Kidney (tissue), 14 donors: ENCODE data around the gene CAMKMT. TPM values are rescaled to one million over a fixed set of nuclear protein-coding genes. Genes with fewer than 3 reads are reported as not detected.
A peak's percentile ranks its signal among the peaks of the same experiment; 100 is the strongest.

Experiments
- DNase-seq, 5 donors: peaks; one replicate each; pipeline ENCODE4 v3.0.0-alpha.2; 2013 to 2020
- FAIRE-seq: peaks from 2 replicates; lab custom pipeline; 2012; peaks lifted over from hg19 to GRCh38; lab: Jason Lieb, UNC
- H3K27ac ChIP-seq, 2 donors: one replicate each; pipeline ENCODE4 v1.7.0; 2013; ENCODE audit warnings: low read depth in 2 of 2, low read length in 2 of 2, inconsistent platforms in 1 of 2
- H3K27me3 ChIP-seq: one replicate; pipeline ENCODE4 v1.7.1; 2013; ENCODE audit warnings: low read length, inconsistent platforms; ENCODE audit not compliant: control insufficient read depth, insufficient read depth
- H3K36me3 ChIP-seq, 3 donors: one replicate each; pipeline versions ENCODE4 v1.7.0 to v1.7.1; 2013; ENCODE audit warnings: low read length in 3 of 3, control low read depth in 1 of 3, inconsistent platforms in 1 of 3; ENCODE audit not compliant: insufficient read depth in 3 of 3, control insufficient read depth in 2 of 3
- H3K4me1 ChIP-seq, 3 donors: one replicate each; pipeline versions ENCODE4 v1.7.0 to v1.7.1; 2013; ENCODE audit warnings: low read length in 3 of 3, inconsistent platforms in 1 of 3, low read depth in 1 of 3; ENCODE audit not compliant: control insufficient read depth in 2 of 3, insufficient read depth in 2 of 3
- H3K4me3 ChIP-seq, 3 donors: one replicate each; pipeline versions ENCODE4 v1.7.0 to v1.8.1; 2013; ENCODE audit warnings: low read length in 3 of 3, control low read depth in 1 of 3, inconsistent platforms in 1 of 3
- H3K9ac ChIP-seq, 3 donors: one replicate each; pipeline versions ENCODE4 v1.7.0 to v1.7.1; 2013; ENCODE audit warnings: low read length in 3 of 3, control low read depth in 1 of 3, inconsistent platforms in 1 of 3
- H3K9me3 ChIP-seq, 3 donors: one replicate each; pipeline versions ENCODE4 v1.7.0 to v1.7.1; 2013; ENCODE audit warnings: low read length in 3 of 3, control low read depth in 1 of 3, inconsistent platforms in 1 of 3; ENCODE audit not compliant: control insufficient read depth in 2 of 3, insufficient read depth in 1 of 3
- CTCF ChIP-seq: IDR thresholded peaks from 3 replicates; pipeline ENCODE4 v1.5.1; 2012; ENCODE audit warnings: mild to moderate bottlenecking, moderate library complexity, borderline replicate concordance; ENCODE audit not compliant: insufficient read depth; ENCODE audit errors: extremely low read depth
- intact Hi-C: fragments of 100-400 bp; cut with DNase I; formaldehyde crosslinking; loops from one replicate; pipeline ENCODE4 v1.11.1; 2022
- polyA plus RNA-seq: library from polyadenylated mRNA; stranded (reverse); fragments of 350-450 nt; fragmentation: Illumina TruSeq; extraction: RNeasy Lipid Tissue Mini Kit (QIAGEN cat#74804); gene quantifications from one replicate; pipeline ENCODE4 v1.2.3, GENCODE V29; 2014; ENCODE audit warnings: low read depth, low replicate concordance; ENCODE audit not compliant: insufficient read depth
- total RNA-seq: library from RNA; stranded (reverse); fragmentation: NEBNext Ultra II Directional; extraction: Animal tissue kit (Norgen Biotek cat#: 25700); gene quantifications from one replicate; pipeline ENCODE4 v1.2.1, GENCODE V29; 2021
- donor health status: control.
- donor health status: control.
- donor health status: control.
- donor health status: control.
- donor health status: control.
- donor health status: DM: yes; HTN: yes; CAD: no.
- donor health status: Normal renal cell carcinoma (clear cell type).

Gene CAMKMT
- total and polyA plus RNA-seq, 2 donors from 2014 or later: 9.9 to 14.5 TPM

- Histone ChIP-seq H3K4me1 (no peaks in the 10 kb centered on the region), H3K36me3 (no peaks in the 10 kb centered on the region), H3K4me3 (no peak overlapping the region), H3K9ac (no peak overlapping the region), H3K9me3 (no peaks in the 10 kb centered on the region), H3K27me3 (peaks cover 8% of the 10 kb centered on the region), H3K27ac (no peak overlapping the region)
- DNase-seq (no peak), FAIRE-seq (no peak)
- no peak for TF ChIP-seq CTCF
- intact Hi-C loops: no loop called here
Measured at GRCh38 chr2:44763275-44763782, 401.6 kb downstream of the CAMKMT start.

- no peak for TF ChIP-seq CTCF
- no peaks in the 10 kb centered on the region for H3K4me1 ChIP-seq
Measured at GRCh38 chr2:44766220-44766619, 404.5 kb downstream of the CAMKMT start.

GRCh38 chr2:44766777-44767176 is 405.0 kb downstream of the CAMKMT start:
- no peak for FAIRE-seq

More at GRCh38 chr2:44766220-44766619, 404.5 kb downstream of the CAMKMT start:
- Histone ChIP-seq H3K27ac (no peak overlapping the region), H3K27me3 (peaks cover 22% of the 10 kb centered on the region), H3K4me3 (no peak overlapping the region), H3K36me3 (no peaks in the 10 kb centered on the region), H3K9ac (no peak overlapping the region), H3K9me3 (no peaks in the 10 kb centered on the region)
- DNase-seq: no peak
- no peak for FAIRE-seq
- intact Hi-C loops: no loop called here

More at GRCh38 chr2:44766777-44767176, 405.0 kb downstream of the CAMKMT start:
- no peak for TF ChIP-seq CTCF
- Histone ChIP-seq H3K36me3 (no peaks in the 10 kb centered on the region), H3K9me3 (no peaks in the 10 kb centered on the region), H3K27ac (no peak overlapping the region), H3K4me3 (no peak overlapping the region), H3K9ac (no peak overlapping the region), H3K27me3 (peaks cover 22% of the 10 kb centered on the region), H3K4me1 (no peaks in the 10 kb centered on the region)
- intact Hi-C loops: no loop called here
- peak in 1 of 5 donors; percentile 13 for DNase-seq
